CD14-positive monocyte (primary cell): ENCODE measurements around the gene TBXAS1. TPM values are rescaled to one million over a fixed set of nuclear protein-coding genes. Genes with fewer than 3 reads are reported as not detected.
A peak's percentile ranks its signal among the peaks of the same experiment; 100 is the strongest.

ENCODE experiments used
- DNase-seq, 3 donors: peaks; one replicate each; pipeline ENCODE4 v3.0.0-alpha.2; 2011 to 2022
- H2AFZ ChIP-seq: 2 replicates; pipeline ENCODE4 v1.6.0; 2012; ENCODE audit warnings: mild to moderate bottlenecking, low read depth, low read length, inconsistent platforms; ENCODE audit not compliant: insufficient read depth, poor library complexity, severe bottlenecking
- H3K27ac ChIP-seq, 2 donors: 1 replicate in 1 of 2; 2 replicates in 1 of 2; pipeline ENCODE4 v1.5.1; 2012 to 2013; ENCODE audit warnings: low read length in 2 of 2, control low read depth in 1 of 2, inconsistent platforms in 1 of 2, low read depth in 1 of 2, mild to moderate bottlenecking in 1 of 2
- H3K27me3 ChIP-seq, 2 donors: one replicate each; pipeline versions ENCODE4 v1.6.0 to v1.6.1; 2011 to 2013; ENCODE audit warnings: low read length in 2 of 2; ENCODE audit not compliant: control insufficient read depth in 2 of 2, insufficient read depth in 2 of 2
- H3K36me3 ChIP-seq, 2 donors: replicated peaks in 1 of 2; 1 replicate in 1 of 2; 2 replicates in 1 of 2; pipeline versions ENCODE4 v1.5.1 to v1.6.1; 2012 to 2013; ENCODE audit warnings: low read length in 2 of 2, control low read depth in 1 of 2, inconsistent platforms in 1 of 2, mild to moderate bottlenecking in 1 of 2; ENCODE audit not compliant: insufficient read depth in 2 of 2, control insufficient read depth in 1 of 2
- H3K4me1 ChIP-seq, 2 donors: 1 replicate in 1 of 2; 2 replicates in 1 of 2; pipeline versions ENCODE4 v1.5.1 to v1.6.1; 2012 to 2013; ENCODE audit warnings: low read length in 2 of 2, control low read depth in 1 of 2, inconsistent platforms in 1 of 2, mild to moderate bottlenecking in 1 of 2, moderate library complexity in 1 of 2; ENCODE audit not compliant: insufficient read depth in 2 of 2, control insufficient read depth in 1 of 2
- H3K4me2 ChIP-seq: replicated peaks from 2 replicates; pipeline ENCODE3; 2012; ENCODE audit warnings: low read length, moderate library complexity, mild to moderate bottlenecking; ENCODE audit not compliant: poor library complexity, severe bottlenecking; ENCODE audit errors: extremely low read depth
- H3K4me3 ChIP-seq, 3 experiments: fragments of 200-600 bp in 1 of 3; sonication (generic) in 1 of 3; replicated peaks in 1 of 3; 1 replicate in 2 of 3; 2 replicates in 1 of 3; pipeline ENCODE4 v1.5.1; 2011 to 2013; ENCODE audit warnings: low read length in 3 of 3, mild to moderate bottlenecking in 3 of 3, control low read depth in 2 of 3, low read depth in 2 of 3, inconsistent platforms in 1 of 3, moderate library complexity in 1 of 3
- H3K79me2 ChIP-seq: 2 replicates; pipeline ENCODE4 v1.6.0; 2012; ENCODE audit warnings: mild to moderate bottlenecking, control low read depth, inconsistent platforms, low read length, moderate library complexity; ENCODE audit not compliant: insufficient read depth
- H3K9ac ChIP-seq: 2 replicates; pipeline ENCODE4 v1.6.0; 2017; ENCODE audit warnings: low read length, mild to moderate bottlenecking; ENCODE audit not compliant: insufficient read depth, poor library complexity, severe bottlenecking
- H3K9me3 ChIP-seq, 2 donors: replicated peaks in 1 of 2; 1 replicate in 1 of 2; 2 replicates in 1 of 2; pipeline versions ENCODE4 v1.5.1 to v1.6.1; 2012 to 2013; ENCODE audit warnings: low read length in 2 of 2, control low read depth in 1 of 2; ENCODE audit not compliant: control insufficient read depth in 1 of 2, insufficient read depth in 1 of 2
- H4K20me1 ChIP-seq: 2 replicates; pipeline ENCODE4 v1.6.0; 2012; ENCODE audit warnings: mild to moderate bottlenecking, low read length, control low read depth, moderate library complexity; ENCODE audit not compliant: insufficient read depth
- H3K27ac Mint-ChIP-seq, 7 donors: one replicate each; pipeline ENCODE4 v1.8.0; 2020; ENCODE audit warnings: mild to moderate bottlenecking in 7 of 7, mixed read lengths in 7 of 7, moderate library complexity in 6 of 7, inconsistent platforms in 2 of 7
- H3K27me3 Mint-ChIP-seq, 3 donors: one replicate each; pipeline ENCODE4 v1.8.0; 2021 to 2022; ENCODE audit warnings: low read depth in 3 of 3, mild to moderate bottlenecking in 3 of 3, mixed read lengths in 3 of 3, moderate library complexity in 3 of 3, inconsistent platforms in 1 of 3
- H3K36me3 Mint-ChIP-seq, 2 donors: one replicate each; pipeline ENCODE4 v1.8.0; 2020; ENCODE audit warnings: mixed read lengths in 2 of 2, inconsistent platforms in 1 of 2, mild to moderate bottlenecking in 1 of 2
- H3K4me1 Mint-ChIP-seq: one replicate; pipeline ENCODE4 v1.8.0; 2020; ENCODE audit warnings: mild to moderate bottlenecking, mixed read lengths
- H3K4me3 Mint-ChIP-seq, 2 donors: one replicate each; pipeline ENCODE4 v1.8.0; 2020; ENCODE audit warnings: mild to moderate bottlenecking in 2 of 2, mixed read lengths in 2 of 2, moderate library complexity in 1 of 2
- H3K9me3 Mint-ChIP-seq, 7 donors: one replicate each; pipeline ENCODE4 v1.8.0; 2020 to 2022; ENCODE audit warnings: mixed read lengths in 7 of 7, mild to moderate bottlenecking in 6 of 7, moderate library complexity in 6 of 7, inconsistent platforms in 2 of 7
- CTCF ChIP-seq: fragments of 200-600 bp; IDR thresholded peaks from one replicate; pipeline ENCODE4 v1.8.0; 2022; ENCODE audit warnings: antibody characterized with exemption, mild to moderate bottlenecking
- WGBS: methylation state at CpG from one replicate; pipeline ENCODE4 v1.1.5; 2013; ENCODE audit warnings: missing lambda C conversion rate; ENCODE audit not compliant: insufficient coverage; 5-methylcytosine and 5-hydroxymethylcytosine counted together
- intact Hi-C, 2 donors: fragments of 100-400 bp; cut with micrococcal nuclease; formaldehyde crosslinking; loops; one replicate each; pipeline versions ENCODE4 v1.15.0 to v1.15.1; 2023
- polyA plus RNA-seq, 3 donors: library from polyadenylated mRNA; depleted of rRNA in 1 of 3; unstranded in 2 of 3; stranded (reverse) in 1 of 3; fragments of 300-500 nt in 2 of 3; fragments of >200 nt in 1 of 3; fragmentation: Illumina TruSeq in 2 of 3; gene quantifications; 1 replicate in 2 of 3; 2 replicates in 1 of 3; pipeline ENCODE4 v1.2.3, GENCODE V29; 2012 to 2021

The TBXAS1 gene
- polyA plus RNA-seq, 3 donors = 289 to 335 (median 298) TPM

- DNase-seq = no peak
- H3K27ac Mint-ChIP-seq = peak overlapping the region in 1 of 7 donors; percentile 16
- intact Hi-C loops = no loop called here
- Histone ChIP-seq H3K36me3 (peaks cover 56 to 90% of the 10 kb centered on the region in 2 donors), H3K4me1 (no peaks in the 10 kb centered on the region), H3K9me3 (no peaks in the 10 kb centered on the region), H3K4me2 (no peak overlapping the region), H3K79me2 (no peaks in the 10 kb centered on the region), H2AFZ (no peak overlapping the region), H4K20me1 (peaks cover 99% of the 10 kb centered on the region), H3K27ac (no peak overlapping the region), H3K27me3 (no peaks in the 10 kb centered on the region), H3K9ac (no peak overlapping the region), H3K4me3 (no peak overlapping the region)
- peaks cover 0 to 3% (median 0%) of the 10 kb centered on the region in 3 donors for H3K27me3 Mint-ChIP-seq
- peaks cover 0 to 3% (median 0%) of the 10 kb centered on the region in 7 donors for H3K9me3 Mint-ChIP-seq
- no peak overlapping the region for H3K4me3 Mint-ChIP-seq
- 88% methylated on average over 8 of the region's 17 CpGs for WGBS
- peaks cover 7% of the 10 kb centered on the region for H3K4me1 Mint-ChIP-seq
- no peak for TF ChIP-seq CTCF
- peaks cover 75 to 92% of the 10 kb centered on the region in 2 donors for H3K36me3 Mint-ChIP-seq
Observed at GRCh38 chr7:139976838-139977656, 148.0 kb downstream of the TBXAS1 start.

GRCh38 chr7:139981511-139981895 is 152.4 kb downstream of the TBXAS1 start:
- Histone ChIP-seq H3K4me2 (no peak overlapping the region), H4K20me1 (peaks cover 98% of the 10 kb centered on the region), H3K4me3 (no peak overlapping the region), H3K9ac (no peak overlapping the region), H3K27ac (no peak overlapping the region), H3K79me2 (no peaks in the 10 kb centered on the region), H3K4me1 (no peaks in the 10 kb centered on the region), H3K9me3 (no peaks in the 10 kb centered on the region), H2AFZ (no peak overlapping the region), H3K27me3 (no peaks in the 10 kb centered on the region), H3K36me3 (peaks cover 23 to 89% of the 10 kb centered on the region in 2 donors)
- Mint-ChIP-seq H3K4me3 (no peak overlapping the region), H3K4me1 (peaks cover 9% of the 10 kb centered on the region), H3K27ac (no peak overlapping the region), H3K27me3 (peaks cover 0 to 4% (median 0%) of the 10 kb centered on the region in 3 donors), H3K36me3 (peaks cover 61 to 91% of the 10 kb centered on the region in 2 donors), H3K9me3 (peaks cover 0 to 3% (median 0%) of the 10 kb centered on the region in 7 donors)
- DNase-seq = no peak
- no peak for TF ChIP-seq CTCF
- intact Hi-C loops = no loop called here
- no CpG with 5 or more reads among the region's 5 CpGs for WGBS
